HFFc6 (cell line): ENCODE measurements around the gene GGACT. TPM values are rescaled to one million over a fixed set of nuclear protein-coding genes. Genes with fewer than 3 reads are reported as not detected.

Experiments
- DNase-seq: peaks from one replicate; pipeline ENCODE4 v3.0.0-alpha.2; 2018
- H3K27ac Mint-ChIP-seq: 2 replicates; pipeline ENCODE4 v1.8.0; 2020; ENCODE audit warnings: mild to moderate bottlenecking, mixed read lengths
- H3K27me3 Mint-ChIP-seq: 2 replicates; pipeline ENCODE4 v1.8.0; 2021; ENCODE audit warnings: mild to moderate bottlenecking, moderate library complexity, mixed read lengths; ENCODE audit not compliant: insufficient read depth
- H3K36me3 Mint-ChIP-seq: 2 replicates; pipeline ENCODE4 v1.8.0; 2021; ENCODE audit warnings: low read depth, mixed read lengths
- H3K4me1 Mint-ChIP-seq: 2 replicates; pipeline ENCODE4 v1.8.0; 2020; ENCODE audit warnings: low read depth, mixed read lengths
- H3K4me3 Mint-ChIP-seq: 2 replicates; pipeline ENCODE4 v1.8.0; 2020; ENCODE audit warnings: mild to moderate bottlenecking, moderate library complexity, mixed read lengths
- H3K9me3 Mint-ChIP-seq: 2 replicates; pipeline ENCODE4 v1.8.0; 2020; ENCODE audit warnings: mild to moderate bottlenecking, mixed read lengths
- long read RNA-seq: library from polyadenylated mRNA; unstranded; transcript quantifications from one replicate; pipeline ENCODE4 v2.0.0, GENCODE V29; 2019
- total RNA-seq, 6 experiments: library from RNA; stranded (reverse); fragmentation: NEBNext Ultra II Directional; extraction: Animal tissue kit (Norgen Biotek cat#: 25700); gene quantifications; 2 replicates in 1 of 6; 3 replicates in 5 of 6; pipeline ENCODE4 v1.2.3, GENCODE V29; 2021
- TF ChIP-seq, protein P1 (sequence below): fragments of 200-600 bp; sonication (generic); IDR thresholded peaks from 2 replicates; pipeline ENCODE4 v1.5.0; 2021; ENCODE audit warnings: antibody characterized with exemption, mild to moderate bottlenecking

Gene GGACT
- 1 to 10 TPM in 5 of 6 experiments, under 1 TPM in 1; 0.99 to 3.0 (median 1.8) TPM for total RNA-seq
- long read RNA-seq, partial matches to known transcripts, result 1 of 6 reads
- long read RNA-seq, other reads (novel, unspliced or antisense), result 5 of 6 reads

DNA sequence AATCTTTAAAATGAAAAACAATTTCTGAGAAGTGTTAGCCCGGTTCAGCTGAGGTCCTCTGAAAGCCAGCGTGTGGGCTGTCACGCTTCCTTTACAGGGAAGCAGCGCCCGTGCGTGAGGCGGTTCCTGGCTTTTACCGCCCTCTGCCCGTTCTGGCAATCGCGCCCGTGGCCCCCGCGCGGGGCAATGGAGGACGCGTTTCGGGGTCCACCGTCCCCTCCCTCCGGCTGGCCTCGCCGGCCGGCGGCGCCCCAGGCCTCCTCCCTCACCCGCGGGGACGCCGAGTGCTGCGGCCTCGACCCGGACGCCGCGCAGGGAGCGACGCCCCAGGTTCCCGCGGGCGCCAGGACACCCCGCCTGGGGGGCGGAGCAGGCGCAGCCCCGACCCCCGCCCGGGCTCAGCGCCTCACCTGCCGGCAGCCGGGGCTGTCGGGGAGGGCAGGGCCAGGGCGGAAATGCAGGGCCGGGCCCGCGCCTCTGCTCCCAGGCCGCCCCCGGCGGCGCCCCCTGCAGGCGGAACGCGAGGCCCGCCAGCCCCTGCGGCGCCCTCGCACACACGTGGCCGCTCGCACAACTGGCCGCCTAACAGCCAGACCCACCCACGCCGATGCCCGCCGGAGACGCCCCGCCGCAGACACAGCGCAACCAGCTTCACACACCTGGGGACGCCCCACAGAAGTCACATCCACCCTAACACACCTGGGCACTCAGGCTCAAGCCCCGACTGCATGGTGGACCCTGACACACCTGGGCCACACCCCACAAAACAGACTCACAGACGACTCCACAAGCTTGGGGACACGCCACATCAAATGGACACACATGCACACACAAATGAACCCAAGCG lies at the start of gene GGACT:
Gene GGACT, minus strand, starts transcription at position 459 of the 847 bp plus-strand sequence. CDS start 56,198 bp downstream, outside the sequence.
- TF ChIP-seq, protein P1, sequence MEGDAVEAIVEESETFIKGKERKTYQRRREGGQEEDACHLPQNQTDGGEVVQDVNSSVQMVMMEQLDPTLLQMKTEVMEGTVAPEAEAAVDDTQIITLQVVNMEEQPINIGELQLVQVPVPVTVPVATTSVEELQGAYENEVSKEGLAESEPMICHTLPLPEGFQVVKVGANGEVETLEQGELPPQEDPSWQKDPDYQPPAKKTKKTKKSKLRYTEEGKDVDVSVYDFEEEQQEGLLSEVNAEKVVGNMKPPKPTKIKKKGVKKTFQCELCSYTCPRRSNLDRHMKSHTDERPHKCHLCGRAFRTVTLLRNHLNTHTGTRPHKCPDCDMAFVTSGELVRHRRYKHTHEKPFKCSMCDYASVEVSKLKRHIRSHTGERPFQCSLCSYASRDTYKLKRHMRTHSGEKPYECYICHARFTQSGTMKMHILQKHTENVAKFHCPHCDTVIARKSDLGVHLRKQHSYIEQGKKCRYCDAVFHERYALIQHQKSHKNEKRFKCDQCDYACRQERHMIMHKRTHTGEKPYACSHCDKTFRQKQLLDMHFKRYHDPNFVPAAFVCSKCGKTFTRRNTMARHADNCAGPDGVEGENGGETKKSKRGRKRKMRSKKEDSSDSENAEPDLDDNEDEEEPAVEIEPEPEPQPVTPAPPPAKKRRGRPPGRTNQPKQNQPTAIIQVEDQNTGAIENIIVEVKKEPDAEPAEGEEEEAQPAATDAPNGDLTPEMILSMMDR, result peak; percentile 81
- Mint-ChIP-seq H3K4me1 (peaks cover 8% of the 10 kb centered on the region), H3K9me3 (no peaks in the 10 kb centered on the region), H3K27me3 (no peaks in the 10 kb centered on the region; the same call in none of the 2 replicates), H3K27ac (peak within 1 kb of the TSS; percentile 56; the same call in 1 of the 2 replicates), H3K36me3 (no peaks in the 10 kb centered on the region), H3K4me3 (peak within 1 kb of the TSS; percentile 85)
- DNase-seq, result peak; percentile 15

GRCh38 chr13:100637796-100638195 lies 49.2 kb upstream of the GGACT start:
- Mint-ChIP-seq H3K27me3 (no peaks in the 10 kb centered on the region; the same call in 1 of the 2 replicates), H3K4me3 (no peak overlapping the region), H3K36me3 (peaks cover 9% of the 10 kb centered on the region; the same call in 1 of the 2 replicates), H3K9me3 (no peaks in the 10 kb centered on the region), H3K27ac (no peak overlapping the region), H3K4me1 (peaks cover 18% of the 10 kb centered on the region)
- DNase-seq, result no peak
- TF ChIP-seq, protein P1, result no peak

GRCh38 chr13:100637380-100637779 lies 48.8 kb upstream of the GGACT start:
- Mint-ChIP-seq H3K36me3 (peaks cover 9% of the 10 kb centered on the region; the same call in 1 of the 2 replicates), H3K4me3 (no peak overlapping the region), H3K27ac (no peak overlapping the region), H3K9me3 (no peaks in the 10 kb centered on the region), H3K4me1 (peaks cover 18% of the 10 kb centered on the region), H3K27me3 (no peaks in the 10 kb centered on the region; the same call in 1 of the 2 replicates)
- no peak for DNase-seq
- TF ChIP-seq, protein P1, result no peak

GRCh38 chr13:100636441-100636840 lies 47.9 kb upstream of the GGACT start:
- no peak overlapping the region for H3K27ac Mint-ChIP-seq
- TF ChIP-seq, protein P1, result no peak
- H3K27me3 Mint-ChIP-seq, result no peaks in the 10 kb centered on the region
- DNase-seq, result no peak
- H3K9me3 Mint-ChIP-seq, result no peaks in the 10 kb centered on the region
- peaks cover 18% of the 10 kb centered on the region for H3K4me1 Mint-ChIP-seq
- H3K4me3 Mint-ChIP-seq, result no peak overlapping the region
- H3K36me3 Mint-ChIP-seq, result peaks cover 9% of the 10 kb centered on the region; the same call in 1 of the 2 replicates

GRCh38 chr13:100636004-100636403 lies 47.4 kb upstream of the GGACT start:
- Mint-ChIP-seq H3K36me3 (peaks cover 9% of the 10 kb centered on the region; the same call in 1 of the 2 replicates), H3K9me3 (no peaks in the 10 kb centered on the region), H3K4me3 (no peak overlapping the region), H3K4me1 (peaks cover 18% of the 10 kb centered on the region), H3K27ac (no peak overlapping the region), H3K27me3 (no peaks in the 10 kb centered on the region)
- TF ChIP-seq, protein P1, result no peak
- no peak for DNase-seq
